GM19238 (cell line): Measurements from ENCODE around the gene GAS2L2.

ENCODE experiments used
- DNase-seq: peaks from one replicate; pipeline ENCODE4 v3.0.0; 2011; ENCODE audit warnings: low spot score; ENCODE audit not compliant: insufficient read length

The GAS2L2 gene

DNA sequence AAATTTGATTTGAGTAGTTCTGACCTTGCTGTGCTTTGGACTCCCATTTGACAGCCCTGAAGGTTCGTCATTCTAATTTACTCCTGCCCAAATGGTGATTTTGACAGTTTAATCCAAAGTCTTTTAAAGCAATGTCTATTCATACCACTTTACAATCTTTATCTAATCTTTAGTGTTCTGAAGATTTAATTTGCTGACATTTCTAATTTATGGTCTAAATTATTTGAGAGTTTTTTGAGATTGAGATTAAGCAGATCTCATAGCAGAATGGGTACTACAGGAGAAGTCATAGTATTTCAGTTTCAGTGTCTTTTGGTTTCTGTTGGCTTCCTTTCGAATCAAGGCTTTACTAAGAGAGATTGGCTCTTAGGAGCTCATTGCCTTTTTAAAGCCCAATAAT, 54.2 kb downstream of the GAS2L2 start:
- no peak for DNase-seq

DNA sequence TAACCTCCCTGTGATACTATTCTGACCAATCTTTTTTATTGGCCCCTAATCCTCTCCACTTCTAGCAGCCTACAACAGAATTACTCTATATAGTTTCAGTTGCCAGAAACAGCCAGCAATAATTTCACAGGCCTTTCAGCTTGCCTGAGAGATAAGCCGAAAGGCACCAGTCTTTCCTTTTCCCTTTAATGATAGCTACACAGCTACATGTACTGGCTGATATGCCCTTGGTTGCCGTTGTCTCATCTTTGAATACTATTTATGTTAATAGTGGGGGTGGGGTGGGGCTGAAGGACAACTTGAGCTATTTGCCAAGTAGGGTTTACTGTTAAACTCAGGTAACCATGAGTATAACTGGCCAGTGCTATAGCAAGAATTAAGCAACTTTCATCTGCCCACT, 57.4 kb downstream of the GAS2L2 start:
- DNase-seq: no peak

DNA sequence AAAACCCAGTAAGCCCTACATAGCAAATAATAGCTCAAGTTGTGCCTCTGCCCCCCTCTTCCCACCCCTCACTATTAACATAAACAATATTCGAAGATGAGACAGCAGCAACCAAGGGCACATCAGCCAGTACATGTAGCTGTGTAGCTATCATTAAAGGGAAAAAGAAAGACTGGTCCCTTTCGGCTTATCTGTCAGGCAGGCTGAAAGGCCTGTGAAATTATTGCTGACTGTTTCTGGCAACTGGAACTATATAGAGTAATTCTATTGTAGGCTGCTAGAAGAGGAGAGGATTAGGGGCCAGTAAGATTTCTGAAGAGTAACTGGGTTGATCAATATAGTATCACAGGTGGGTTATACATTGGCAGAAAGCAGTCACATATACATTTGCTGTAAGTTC, 58.1 kb downstream of the GAS2L2 start:
- no peak for DNase-seq
